ENCODE measurements around the gene AATF.

DNA sequence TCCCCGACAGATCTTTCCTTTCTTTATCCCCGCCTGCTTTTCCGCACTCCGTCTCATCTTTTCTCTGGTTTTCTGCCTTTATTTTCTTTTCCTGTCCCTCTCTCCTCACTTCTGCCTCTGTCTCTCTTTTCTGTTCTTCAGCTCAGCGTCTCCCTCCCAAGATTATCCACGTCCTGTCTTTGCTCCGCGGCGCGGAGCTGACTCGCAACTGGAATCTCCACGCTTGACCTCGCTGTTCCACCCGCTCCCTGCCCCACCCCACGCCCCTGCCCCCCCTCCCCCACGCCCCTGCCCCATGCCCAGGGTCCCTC is 16.4 kb upstream of the AATF start:
- TF ChIP-seq, protein P1, sequence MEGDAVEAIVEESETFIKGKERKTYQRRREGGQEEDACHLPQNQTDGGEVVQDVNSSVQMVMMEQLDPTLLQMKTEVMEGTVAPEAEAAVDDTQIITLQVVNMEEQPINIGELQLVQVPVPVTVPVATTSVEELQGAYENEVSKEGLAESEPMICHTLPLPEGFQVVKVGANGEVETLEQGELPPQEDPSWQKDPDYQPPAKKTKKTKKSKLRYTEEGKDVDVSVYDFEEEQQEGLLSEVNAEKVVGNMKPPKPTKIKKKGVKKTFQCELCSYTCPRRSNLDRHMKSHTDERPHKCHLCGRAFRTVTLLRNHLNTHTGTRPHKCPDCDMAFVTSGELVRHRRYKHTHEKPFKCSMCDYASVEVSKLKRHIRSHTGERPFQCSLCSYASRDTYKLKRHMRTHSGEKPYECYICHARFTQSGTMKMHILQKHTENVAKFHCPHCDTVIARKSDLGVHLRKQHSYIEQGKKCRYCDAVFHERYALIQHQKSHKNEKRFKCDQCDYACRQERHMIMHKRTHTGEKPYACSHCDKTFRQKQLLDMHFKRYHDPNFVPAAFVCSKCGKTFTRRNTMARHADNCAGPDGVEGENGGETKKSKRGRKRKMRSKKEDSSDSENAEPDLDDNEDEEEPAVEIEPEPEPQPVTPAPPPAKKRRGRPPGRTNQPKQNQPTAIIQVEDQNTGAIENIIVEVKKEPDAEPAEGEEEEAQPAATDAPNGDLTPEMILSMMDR (IDR thresholded peaks at IDR 0.05) = no peak
- TF ChIP-seq POLR2A (IDR thresholded peaks at IDR 0.05) = no peak

Measured in Peyer's patch (tissue), 4 donors.